Pons (tissue), 1 donor: ENCODE data around the gene TMEM145.

Experiments
- DNase-seq: peaks from one replicate; pipeline ENCODE4 v3.0.0-alpha.2; 2016; ENCODE audit warnings: low spot score

The TMEM145 gene

DNA sequence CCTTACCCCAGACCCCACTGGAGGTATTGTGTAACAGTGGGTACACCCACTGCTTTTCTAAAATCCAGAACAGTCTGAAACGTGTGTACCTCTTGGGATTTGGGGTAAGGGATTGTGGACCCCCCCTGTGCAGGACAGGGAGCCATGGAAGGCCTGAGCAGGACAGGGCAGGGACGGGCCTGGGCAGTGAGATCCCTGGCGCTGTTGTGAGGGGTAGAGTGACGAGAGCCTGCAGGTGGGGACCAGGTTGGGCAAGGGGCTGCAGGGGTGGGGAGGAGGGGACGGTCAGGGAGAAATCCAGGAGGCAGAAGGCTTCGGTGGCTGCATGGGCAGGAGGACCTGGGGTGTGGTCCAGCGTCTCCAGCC is 48.4 kb downstream of the TMEM145 start:
- DNase-seq, result no peak

DNA sequence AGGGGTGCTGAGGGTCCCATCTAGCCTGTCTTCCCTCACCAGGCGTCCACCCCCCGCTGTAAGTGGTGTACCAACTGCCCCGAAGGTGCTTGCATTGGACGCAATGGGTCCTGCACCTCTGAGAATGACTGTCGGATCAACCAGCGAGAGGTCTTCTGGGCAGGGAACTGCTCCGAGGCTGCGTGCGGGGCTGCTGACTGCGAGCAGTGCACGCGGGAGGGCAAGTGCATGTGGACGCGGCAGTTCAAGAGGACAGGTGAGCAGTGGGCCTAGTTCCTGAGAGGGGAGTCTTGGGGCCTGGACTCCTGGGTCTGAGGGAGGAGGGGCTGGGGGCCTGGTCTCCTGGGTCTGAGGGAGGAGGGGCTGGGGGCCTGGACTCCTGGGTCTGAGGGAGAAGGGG is 49.2 kb downstream of the TMEM145 start:
- no peak for DNase-seq

DNA sequence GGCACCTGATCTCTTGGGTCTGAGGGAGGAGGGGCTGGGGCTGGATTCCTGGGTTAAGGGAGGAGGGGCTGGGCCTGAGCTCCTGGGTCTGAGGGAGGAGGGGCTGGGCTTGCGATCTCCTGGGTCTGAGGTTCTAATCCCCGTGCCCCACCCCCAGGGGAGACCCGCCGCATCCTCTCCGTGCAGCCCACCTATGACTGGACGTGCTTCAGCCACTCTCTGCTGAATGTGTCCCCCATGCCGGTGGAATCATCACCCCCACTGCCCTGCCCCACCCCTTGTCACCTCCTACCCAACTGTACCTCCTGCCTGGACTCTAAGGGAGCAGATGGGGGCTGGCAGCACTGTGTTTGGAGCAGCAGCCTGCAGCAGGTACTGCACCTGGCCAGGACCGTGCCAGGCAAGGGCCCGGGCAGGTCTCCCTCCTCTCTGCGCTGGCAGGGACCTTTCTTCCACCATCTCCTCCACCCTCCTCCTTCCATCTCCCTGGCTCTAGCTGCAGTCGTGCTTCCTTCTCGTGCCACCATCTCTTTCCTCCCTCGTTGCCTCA is 49.9 kb downstream of the TMEM145 start:
- no peak for DNase-seq

DNA sequence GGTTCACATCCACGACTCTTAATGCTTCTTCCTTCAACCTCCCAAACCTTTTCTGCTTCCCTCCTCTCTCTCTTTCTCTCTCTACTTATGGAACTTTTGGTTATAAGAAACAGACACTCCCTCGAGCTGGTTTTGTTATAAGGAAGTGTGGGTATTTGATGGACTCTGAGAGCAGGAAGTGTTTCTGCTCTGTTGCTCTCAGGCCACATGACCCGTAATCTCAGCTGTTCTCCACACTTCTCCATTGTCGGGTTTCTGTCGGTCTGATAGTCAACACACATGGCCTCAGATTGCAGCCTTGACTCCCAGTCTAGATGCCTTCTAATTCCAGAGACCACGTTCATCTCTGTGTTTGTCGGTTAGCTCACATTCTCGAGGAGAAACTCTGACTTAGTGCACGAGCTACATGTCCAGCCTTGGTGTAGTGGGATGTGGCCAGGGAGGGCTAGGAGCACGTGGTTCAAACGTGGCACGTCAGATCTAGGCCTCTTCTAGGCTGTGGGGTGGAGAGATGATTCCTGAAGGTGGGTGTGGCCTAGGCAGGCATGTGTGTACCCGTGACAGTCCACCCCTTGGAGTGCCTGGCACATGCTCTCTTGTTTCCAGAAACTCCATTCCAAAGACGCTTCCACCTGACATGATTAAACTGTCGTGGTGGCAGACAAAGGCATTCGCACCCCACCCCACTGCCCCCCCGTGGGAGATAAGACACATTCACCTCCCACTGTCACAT is 50.7 kb downstream of the TMEM145 start:
- DNase-seq, result peak; percentile 62

DNA sequence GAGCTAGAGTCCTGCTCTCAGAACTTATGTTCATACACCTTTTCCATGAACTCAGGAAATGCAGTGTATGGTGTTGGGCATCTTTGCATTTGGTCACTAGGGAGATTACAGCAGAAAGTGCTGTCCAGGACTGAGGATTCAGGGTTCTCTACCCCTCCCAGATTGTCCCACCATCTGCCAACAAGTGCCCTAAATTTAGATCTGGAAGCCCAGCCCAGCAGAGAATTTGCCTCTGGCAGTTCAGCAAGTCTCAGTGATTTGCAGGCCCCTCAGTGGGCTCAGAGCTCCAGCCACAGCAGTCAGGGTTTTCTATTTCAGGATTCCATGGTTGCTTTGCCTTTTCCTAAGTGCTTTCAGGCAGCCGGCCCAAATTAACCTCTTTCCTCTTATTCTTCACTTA is 53.6 kb downstream of the TMEM145 start:
- no peak for DNase-seq

DNA sequence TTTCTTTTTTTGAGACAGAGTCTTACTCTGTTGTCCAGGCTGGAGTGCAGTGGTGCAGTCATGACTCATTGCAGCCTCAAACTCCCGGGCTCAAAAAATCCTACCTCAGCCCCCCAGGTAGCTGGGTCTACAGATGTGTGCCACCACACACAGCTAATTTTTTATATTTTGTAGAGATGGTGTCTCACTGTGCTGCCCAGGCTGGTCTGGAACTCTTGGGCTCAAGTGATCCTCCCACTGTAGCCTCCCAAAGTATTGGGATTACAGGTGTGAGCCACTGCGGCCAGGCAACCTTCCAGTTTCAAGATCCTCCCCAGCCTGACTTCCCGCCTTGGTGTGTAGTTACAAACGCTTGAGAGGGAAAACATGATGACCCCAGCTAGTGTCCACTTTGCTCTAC is 54.8 kb downstream of the TMEM145 start:
- DNase-seq, result no peak

DNA sequence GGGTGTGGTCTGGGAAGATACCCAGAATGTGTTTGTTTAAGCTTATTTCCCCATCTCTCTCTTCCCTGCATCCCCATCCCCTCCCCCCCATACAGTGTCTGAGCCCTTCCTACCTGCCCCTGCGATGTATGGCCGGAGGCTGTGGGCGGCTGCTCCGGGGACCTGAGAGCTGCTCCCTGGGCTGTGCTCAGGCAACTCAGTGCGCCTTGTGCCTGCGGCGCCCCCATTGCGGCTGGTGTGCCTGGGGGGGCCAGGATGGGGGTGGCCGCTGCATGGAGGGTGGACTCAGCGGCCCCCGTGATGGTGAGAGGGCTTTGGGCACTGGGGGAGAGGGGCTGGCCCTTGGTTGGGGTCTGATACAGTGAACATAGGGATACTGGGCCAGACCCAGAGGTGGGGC is 55.3 kb downstream of the TMEM145 start:
- DNase-seq, result no peak

DNA sequence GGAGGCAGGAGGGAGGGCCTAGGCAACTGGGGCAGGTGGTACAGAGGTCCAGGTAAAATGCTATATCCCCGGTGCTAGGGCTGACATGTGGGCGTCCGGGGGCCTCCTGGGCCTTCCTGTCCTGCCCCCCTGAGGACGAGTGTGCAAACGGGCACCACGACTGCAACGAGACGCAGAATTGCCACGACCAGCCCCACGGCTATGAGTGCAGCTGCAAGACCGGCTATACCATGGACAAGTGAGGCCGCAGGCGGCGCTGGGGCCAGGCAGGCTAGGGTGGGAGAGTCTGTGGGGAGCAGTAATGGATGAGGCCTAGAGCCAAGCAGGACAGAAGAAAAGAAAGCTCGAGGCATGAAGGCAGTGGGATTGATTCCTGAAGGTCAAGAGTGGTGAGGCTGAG is 55.7 kb downstream of the TMEM145 start:
- no peak for DNase-seq

DNA sequence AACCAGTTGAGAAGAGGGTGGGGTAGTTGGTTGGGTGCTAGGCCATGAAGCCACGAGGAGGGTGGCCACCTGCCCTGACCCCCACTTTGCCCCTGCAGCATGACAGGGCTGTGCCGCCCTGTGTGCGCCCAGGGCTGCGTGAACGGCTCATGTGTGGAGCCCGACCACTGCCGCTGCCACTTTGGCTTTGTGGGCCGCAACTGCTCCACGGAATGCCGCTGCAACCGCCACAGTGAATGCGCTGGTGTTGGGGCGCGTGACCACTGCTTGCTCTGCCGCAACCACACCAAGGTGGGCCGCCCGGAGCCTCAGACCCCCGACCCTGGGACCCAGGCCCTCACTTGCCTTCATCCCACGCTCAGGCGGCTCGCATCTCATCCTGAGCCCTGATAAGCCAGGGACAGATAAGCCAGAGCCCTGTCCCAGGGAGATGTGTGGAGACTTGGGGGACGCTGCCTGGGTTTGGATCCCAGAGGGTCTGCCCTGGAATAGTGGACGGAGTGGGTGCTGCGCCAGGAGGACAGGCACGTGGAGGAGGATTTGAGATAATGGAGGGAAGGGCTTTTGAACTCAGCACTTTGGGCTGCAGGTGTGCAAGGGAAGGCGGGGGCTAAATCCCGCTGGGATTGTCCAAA is 56.4 kb downstream of the TMEM145 start:
- DNase-seq, result no peak

DNA sequence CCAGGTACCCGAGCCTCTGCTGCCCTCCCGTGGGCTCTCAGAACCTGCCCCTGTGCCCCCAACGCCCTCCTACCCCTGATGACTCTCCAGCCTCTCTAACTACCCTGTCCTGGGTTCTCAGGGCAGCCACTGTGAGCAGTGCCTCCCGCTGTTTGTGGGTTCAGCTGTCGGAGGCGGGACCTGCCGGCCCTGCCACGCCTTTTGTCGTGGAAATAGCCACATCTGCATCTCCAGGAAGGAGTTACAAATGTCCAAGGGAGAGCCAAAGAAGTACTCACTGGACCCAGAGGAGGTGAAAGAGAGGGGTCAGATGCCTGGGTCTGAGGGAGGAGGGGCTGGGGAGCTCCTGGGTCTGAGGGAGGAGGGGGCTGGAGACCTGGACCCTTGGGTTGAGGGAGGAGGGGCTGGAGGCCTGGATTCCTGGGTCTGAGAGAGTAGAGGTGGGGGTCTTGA is 57.0 kb downstream of the TMEM145 start:
- no peak for DNase-seq

DNA sequence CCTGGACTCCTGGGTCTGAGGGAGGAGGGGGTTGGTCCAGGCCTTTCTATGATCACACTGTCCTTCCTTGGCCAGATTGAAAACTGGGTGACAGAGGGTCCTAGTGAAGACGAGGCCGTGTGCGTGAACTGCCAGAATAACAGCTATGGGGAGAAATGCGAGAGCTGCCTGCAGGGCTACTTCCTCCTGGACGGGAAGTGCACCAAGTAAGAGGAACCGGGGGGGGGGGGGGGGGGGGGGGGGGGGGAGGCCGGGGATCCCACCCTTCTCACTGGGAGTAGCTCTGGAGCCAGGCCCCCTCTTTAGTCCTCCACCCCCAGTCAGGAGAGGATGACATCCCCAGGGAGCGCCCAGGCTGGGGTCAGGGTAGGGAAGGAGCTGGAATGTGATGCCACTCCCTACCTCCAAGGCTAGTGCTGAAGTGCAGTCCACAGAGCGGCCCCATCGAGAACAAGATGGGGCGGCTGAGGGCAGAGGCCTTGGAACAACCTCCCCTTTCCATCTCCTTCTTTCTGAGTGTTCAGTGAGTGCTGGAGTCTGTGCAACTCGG is 57.6 kb downstream of the TMEM145 start:
- no peak for DNase-seq
